HepG2 (cell line): ENCODE measurements around the gene FAM89B. TPM values are rescaled to one million over a fixed set of nuclear protein-coding genes. Genes with fewer than 3 reads are reported as not detected.

Experiments used
- ATAC-seq: fragments of 200-7000 bp; cut with Tn5 transposase; 3 replicates; pipeline ENCODE4 v1.9.1; 2020; ENCODE audit warnings: mild to moderate bottlenecking, moderate library complexity
- BruUV-seq: library from RNA; stranded (reverse); fragments of 400-500 nt; replicated peaks from 2 replicates; lab custom pipeline; 2021; lab: Mats Ljungman, UMichigan
- CTCF ChIA-PET: fragments of 300-600 bp; formaldehyde crosslinking; extraction: SDS; loops from one replicate; lab custom pipeline; 2021; ENCODE audit warnings: low total read pairs, inconsistent platforms, low intra/inter-chr PET ratio; lab: Yijun Ruan, JAX
- POLR2A ChIA-PET: fragments of 350-600 bp; sonication (Branson Sonifier 250); formaldehyde crosslinking; loops from one replicate; lab custom pipeline; 2020; ENCODE audit warnings: antibody characterized with exemption, inconsistent platforms; lab: Yijun Ruan, JAX
- DNase-seq: peaks from one replicate; pipeline ENCODE4 v3.0.0-alpha.2; 2015; ENCODE audit warnings: low spot score
- FAIRE-seq: peaks from 3 replicates; lab custom pipeline; 2011; peaks lifted over from hg19 to GRCh38; lab: Jason Lieb, UNC
- H2AFZ ChIP-seq: one replicate; pipeline ENCODE4 v1.6.1; 2011; ENCODE audit warnings: low read length, inconsistent platforms
- H3K27ac ChIP-seq: fragments of 300-600 bp; 3 replicates; pipeline ENCODE4 v1.8.0; 2011; ENCODE audit warnings: mixed run types, mild to moderate bottlenecking, mixed read lengths, low read length, inconsistent platforms; ENCODE audit not compliant: insufficient read depth; ENCODE audit errors: extremely low read length
- H3K27me3 ChIP-seq, 2 experiments: fragments of 200-600 bp in 1 of 2; 2 replicates in 1 of 2; 3 replicates in 1 of 2; pipeline versions ENCODE4 v1.6.0 to v1.8.0; 2011; ENCODE audit warnings: low read length in 2 of 2, mild to moderate bottlenecking in 2 of 2, moderate library complexity in 2 of 2, inconsistent platforms in 1 of 2; ENCODE audit not compliant: insufficient read depth in 2 of 2, control insufficient read depth in 1 of 2
- H3K36me3 ChIP-seq, 2 experiments: fragments of 200-600 bp in 1 of 2; replicated peaks in 1 of 2; 2 replicates in 1 of 2; 3 replicates in 1 of 2; pipeline versions ENCODE4 v1.5.1 to v1.8.0; 2011; ENCODE audit warnings: low read length in 2 of 2, inconsistent platforms in 1 of 2; ENCODE audit not compliant: insufficient read depth in 2 of 2, control insufficient read depth in 1 of 2
- H3K4me1 ChIP-seq: 2 replicates; pipeline ENCODE4 v1.5.1; 2012; ENCODE audit warnings: low read length, inconsistent platforms; ENCODE audit not compliant: insufficient read depth
- H3K4me2 ChIP-seq: 2 replicates; pipeline ENCODE4 v1.6.0; 2011; ENCODE audit warnings: low read depth, low read length, inconsistent platforms
- H3K4me3 ChIP-seq, 3 experiments: fragments of 200-600 bp in 1 of 3; sonication (generic), shearing (Covaris generic) in 1 of 3; replicated peaks in 1 of 3; 2 replicates each; pipeline ENCODE4 v1.5.1; 2011 to 2016; ENCODE audit warnings: low read length in 3 of 3, inconsistent platforms in 2 of 3, low read depth in 2 of 3, mild to moderate bottlenecking in 2 of 3, control low read depth in 1 of 3, mixed read lengths in 1 of 3; ENCODE audit not compliant: insufficient read depth in 1 of 3
- H3K79me2 ChIP-seq: one replicate; pipeline ENCODE4 v1.6.1; 2011; ENCODE audit warnings: low read length, inconsistent platforms; ENCODE audit not compliant: insufficient read depth
- H3K9ac ChIP-seq: 2 replicates; pipeline ENCODE4 v1.6.0; 2011; ENCODE audit warnings: mild to moderate bottlenecking, low read depth, low read length, inconsistent platforms; ENCODE audit not compliant: insufficient read depth
- H3K9me3 ChIP-seq: 2 replicates; pipeline ENCODE4 v1.5.1; 2012; ENCODE audit warnings: mild to moderate bottlenecking, low read length
- H4K20me1 ChIP-seq: 2 replicates; pipeline ENCODE4 v1.6.0; 2011; ENCODE audit warnings: inconsistent platforms, mild to moderate bottlenecking, low read length, moderate library complexity; ENCODE audit not compliant: insufficient read depth
- HNRNPL ChIP-seq: fragments of 200-400 bp; formaldehyde crosslinking; IDR thresholded peaks from 2 replicates; pipeline ENCODE4 v1.6.1; 2017; ENCODE audit warnings: mild to moderate bottlenecking, low read depth, low read length
- HOXA3 ChIP-seq: sonication (generic); formaldehyde crosslinking; IDR thresholded peaks from 2 replicates; pipeline ENCODE4 v1.5.0; 2020; ENCODE audit warnings: missing genetic modification reagents
- MAX ChIP-seq: IDR thresholded peaks from 2 replicates; pipeline ENCODE4 v1.6.1; 2012; ENCODE audit warnings: inconsistent platforms
- PRMT3 ChIP-seq: sonication (generic); formaldehyde crosslinking; IDR thresholded peaks from 2 replicates; pipeline ENCODE4 v1.8.1; 2022; ENCODE audit warnings: low read depth, mild to moderate bottlenecking, moderate library complexity, missing genetic modification reagents, borderline replicate concordance
- TCF12 ChIP-seq, 2 experiments: fragments of 450-650 bp in 1 of 2; sonication (generic) in 1 of 2; formaldehyde crosslinking in 1 of 2; IDR thresholded peaks; 2 replicates each; pipeline versions ENCODE4 v1.6.1 to v1.8.0; 2017 to 2022; ENCODE audit warnings: antibody characterized with exemption in 1 of 2, mild to moderate bottlenecking in 1 of 2, missing genetic modification reagents in 1 of 2, moderate library complexity in 1 of 2
- ZBTB3 ChIP-seq: sonication (generic); formaldehyde crosslinking; IDR thresholded peaks from 2 replicates; pipeline ENCODE4 v1.4.0; 2020; ENCODE audit warnings: low read depth, mild to moderate bottlenecking, moderate library complexity, missing genetic modification reagents, borderline replicate concordance
- ZNF501 ChIP-seq: sonication (generic); formaldehyde crosslinking; IDR thresholded peaks from 2 replicates; pipeline ENCODE4 v1.5.1; 2020; ENCODE audit warnings: mild to moderate bottlenecking, moderate library complexity, missing genetic modification reagents
- ZNF782 ChIP-seq: sonication (generic); formaldehyde crosslinking; IDR thresholded peaks from 2 replicates; pipeline ENCODE4 v1.4.0; 2020; ENCODE audit warnings: missing genetic modification reagents, mild to moderate bottlenecking, borderline replicate concordance
- WGBS: methylation state at CpG from one replicate; pipeline ENCODE4 v1.1.6; 2017; ENCODE audit warnings: low lambda C conversion rate; 5-methylcytosine and 5-hydroxymethylcytosine counted together
- in situ Hi-C: cut with HindIII; loops from 2 replicates; pipeline ENCODE4 v1.10.0; 2017; ENCODE audit warnings: low pct_unique_long_range_greater_than_20kb; ENCODE audit not compliant: extremely low pct_ligation_motif_present
- intact Hi-C: fragments of 100-400 bp; cut with micrococcal nuclease; formaldehyde crosslinking; loops from one replicate; pipeline ENCODE4 v1.10.0; 2022; ENCODE audit not compliant: unreplicated experiment
- polyA plus RNA-seq, 8 experiments: library from polyadenylated mRNA; depleted of rRNA in 3 of 8; stranded (reverse) in 7 of 8; unstranded in 1 of 8; fragments of >200 nt; fragmentation: Illumina TruSeq in 4 of 8; extraction: Trizol in 4 of 8; gene quantifications; 2 replicates each; pipeline versions ENCODE4 v1.2.1 to v1.2.3, GENCODE V29; 2011 to 2016; ENCODE audit warnings: low read depth in 4 of 8, missing spikeins in 1 of 8, mixed read lengths in 1 of 8; ENCODE audit not compliant: insufficient read depth in 1 of 8
- total RNA-seq, 5 experiments: library from RNA; depleted of rRNA; stranded (reverse); fragments of >200 nt; fragmentation: Illumina TruSeq; extraction: Trizol; gene quantifications; 2 replicates each; pipeline ENCODE4 v1.2.3, GENCODE V29; 2016; ENCODE audit warnings: low read depth in 1 of 5

The FAM89B gene
- total and polyA plus RNA-seq, 2 of the 13 experiments (the other 11 are each of a cell fraction or from before 2014, with no cell fraction given), result 5.7 to 8.0 TPM

- peaks cover 3 to 5% of the 10 kb centered on the region in 2 experiments; a peak in 2 of 5 replicates for H3K36me3 ChIP-seq
- DNase-seq (no peak), FAIRE-seq (no peak), ATAC-seq (no peak)
- no peaks in the 10 kb centered on the region for H3K9me3 ChIP-seq
- no peak overlapping the region for H3K4me3 ChIP-seq
- no peak overlapping the region for H3K4me2 ChIP-seq
- H3K9ac ChIP-seq, result no peak overlapping the region
- intact Hi-C loops, result no loop called here
- WGBS, result 97% methylated on average over 30 of the region's 37 CpGs
- CTCF ChIA-PET, result no interaction called here
- no peak overlapping the region for H2AFZ ChIP-seq
- peaks cover 10% of the 10 kb centered on the region; the same call in 1 of the 2 replicates for H4K20me1 ChIP-seq
- TF ChIP-seq MAX (no peak), ZNF501 (CRISPR knock-in tag) (no peak), HOXA3 (CRISPR knock-in tag) (no peak), ZNF782 (CRISPR knock-in tag) (no peak), PRMT3 (CRISPR knock-in tag) (no peak), HNRNPL (no peak), ZBTB3 (CRISPR knock-in tag) (no peak), TCF12 (IDR thresholded peaks at IDR 0.05) (no peak), TCF12 (CRISPR knock-in tag; IDR thresholded peaks at IDR 0.05) (no peak)
- in situ Hi-C loops, result loop anchor here (10.0 kb wide), 1 partner anchor 301 kb away; the partner anchor contains the start of gene CFL1
- H3K27me3 ChIP-seq, result no peaks in the 10 kb centered on the region
- H3K4me1 ChIP-seq, result peaks cover 57% of the 10 kb centered on the region
- peaks cover 8% of the 10 kb centered on the region for H3K79me2 ChIP-seq
- no TSS peak for BruUV-seq
- POLR2A ChIA-PET, result no interaction called here
- no peak overlapping the region for H3K27ac ChIP-seq
These were observed 18.9 kb upstream of the FAM89B start for GRCh38 chr11:65553301-65554001.
